Measurements from ENCODE around the gene HLA-DRB1. TPM values are rescaled to one million over a fixed set of nuclear protein-coding genes. Genes with fewer than 3 reads are reported as not detected.

The HLA-DRB1 gene
- total RNA-seq, 1 donor from 2014 or later: 4.7 TPM

DNA sequence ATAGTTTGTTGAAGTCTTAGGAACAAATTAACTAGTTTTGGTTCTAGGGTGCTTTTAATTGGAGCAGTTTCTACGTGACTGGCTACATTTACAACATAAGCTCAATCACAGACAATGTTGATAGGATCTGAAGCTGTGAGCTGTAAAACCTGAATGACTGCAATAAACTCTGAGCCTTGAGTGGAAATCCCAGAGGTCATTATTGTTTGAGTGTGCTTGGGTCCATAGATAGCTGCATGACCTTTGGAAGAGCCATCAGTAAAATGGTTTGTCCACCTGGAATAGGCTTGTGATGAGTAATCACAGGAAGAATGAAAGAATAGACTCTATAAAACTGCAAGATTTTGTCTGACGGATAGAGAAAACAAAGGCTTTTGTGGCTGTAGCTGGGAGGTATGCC, 26.7 kb downstream of the HLA-DRB1 start:
- no peaks in the 10 kb centered on the region for H4K20me1 ChIP-seq (ENCODE audit: low read depth)
- no peaks in the 10 kb centered on the region for H3K27me3 ChIP-seq
- H2AFZ ChIP-seq (replicated peaks): no peak overlapping the region
- Mint-ChIP-seq H3K27me3 (ENCODE audit: insufficient read depth, low read depth) (peaks cover 9% of the 10 kb centered on the region), H3K27ac (no peak overlapping the region), H3K4me1 (no peaks in the 10 kb centered on the region), H3K4me3 (no peak overlapping the region), H3K9me3 (peaks cover 3% of the 10 kb centered on the region), H3K36me3 (no peaks in the 10 kb centered on the region)
- H3K9me3 ChIP-seq (ENCODE audit: low read depth): no peaks in the 10 kb centered on the region
- TF ChIP-seq EZH2 (IDR thresholded peaks at IDR 0.05) (no peak), EZH2phosphoT487 (IDR thresholded peaks at IDR 0.05) (no peak), CTCF (IDR thresholded peaks at IDR 0.05) (no peak)
- no peak overlapping the region for H3K4me2 ChIP-seq
- no peak overlapping the region for H3K27ac ChIP-seq
- no peak overlapping the region for H3K4me3 ChIP-seq
- DNase-seq (ENCODE audit: low spot score): no peak
- H3K36me3 ChIP-seq: no peaks in the 10 kb centered on the region
- no peaks in the 10 kb centered on the region for H3F3A ChIP-seq (ENCODE audit: low read depth)
- H3K79me2 ChIP-seq (ENCODE audit: low read depth): no peaks in the 10 kb centered on the region
- no peaks in the 10 kb centered on the region for H3K4me1 ChIP-seq
- H3K9ac ChIP-seq: no peak overlapping the region

DNA sequence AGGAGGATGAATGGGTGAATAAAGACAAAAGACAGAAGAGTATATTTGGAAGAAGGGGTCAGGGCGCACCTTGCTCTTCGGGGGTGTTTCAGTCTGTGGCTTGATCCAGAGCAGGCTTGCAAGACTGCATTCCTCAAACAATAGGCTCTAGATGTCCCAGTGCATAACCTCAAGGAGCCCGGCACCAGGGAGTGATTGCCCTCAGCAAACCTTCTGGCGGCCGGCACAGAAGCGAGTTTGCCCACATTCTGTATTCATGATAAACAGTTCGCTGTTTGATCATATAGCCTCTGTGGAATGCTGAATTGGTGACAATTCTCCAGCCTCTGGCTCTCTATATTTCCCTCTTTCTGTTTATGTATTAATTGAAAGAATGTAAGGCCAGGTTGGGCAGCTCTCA, 29.9 kb downstream of the HLA-DRB1 start:
- Histone ChIP-seq H3K79me2 (ENCODE audit: low read depth) (no peaks in the 10 kb centered on the region), H4K20me1 (ENCODE audit: low read depth) (no peaks in the 10 kb centered on the region), H3F3A (ENCODE audit: low read depth) (no peaks in the 10 kb centered on the region), H3K27me3 (no peaks in the 10 kb centered on the region), H3K4me1 (no peaks in the 10 kb centered on the region), H3K9me3 (ENCODE audit: low read depth) (no peaks in the 10 kb centered on the region), H3K4me3 (no peak overlapping the region), H3K9ac (no peak overlapping the region), H3K27ac (no peak overlapping the region), H2AFZ (replicated peaks) (no peak overlapping the region), H3K36me3 (no peaks in the 10 kb centered on the region), H3K4me2 (no peak overlapping the region)
- Mint-ChIP-seq H3K36me3 (no peaks in the 10 kb centered on the region), H3K9me3 (no peaks in the 10 kb centered on the region), H3K27me3 (ENCODE audit: insufficient read depth, low read depth) (peaks cover 11% of the 10 kb centered on the region), H3K27ac (no peak overlapping the region), H3K4me1 (no peaks in the 10 kb centered on the region), H3K4me3 (no peak overlapping the region)
- DNase-seq (ENCODE audit: low spot score): no peak
- TF ChIP-seq EZH2 (IDR thresholded peaks at IDR 0.05) (no peak), EZH2phosphoT487 (IDR thresholded peaks at IDR 0.05) (no peak), CTCF (IDR thresholded peaks at IDR 0.05) (no peak)

GRCh38 chr6:32558426-32559057, 31.1 kb downstream of the HLA-DRB1 start:
- Mint-ChIP-seq H3K36me3 (no peaks in the 10 kb centered on the region), H3K9me3 (no peaks in the 10 kb centered on the region), H3K4me3 (no peak overlapping the region), H3K27me3 (ENCODE audit: insufficient read depth, low read depth) (peaks cover 11% of the 10 kb centered on the region), H3K4me1 (peaks cover 3% of the 10 kb centered on the region), H3K27ac (no peak overlapping the region)
- no peak for DNase-seq (ENCODE audit: low spot score)
- no peak overlapping the region for H3K9ac ChIP-seq
- no peak overlapping the region for H2AFZ ChIP-seq (replicated peaks)
- no peak overlapping the region for H3K27ac ChIP-seq
- H3K4me2 ChIP-seq: no peak overlapping the region
- no peaks in the 10 kb centered on the region for H3K9me3 ChIP-seq (ENCODE audit: low read depth)
- no peak overlapping the region for H3K4me3 ChIP-seq
- no peaks in the 10 kb centered on the region for H3K79me2 ChIP-seq (ENCODE audit: low read depth)
- no peaks in the 10 kb centered on the region for H3F3A ChIP-seq (ENCODE audit: low read depth)
- no peaks in the 10 kb centered on the region for H3K4me1 ChIP-seq
- H3K36me3 ChIP-seq: no peaks in the 10 kb centered on the region
- no peaks in the 10 kb centered on the region for H4K20me1 ChIP-seq (ENCODE audit: low read depth)
- TF ChIP-seq EZH2 (IDR thresholded peaks at IDR 0.05) (no peak), EZH2phosphoT487 (IDR thresholded peaks at IDR 0.05) (no peak), CTCF (IDR thresholded peaks at IDR 0.05) (no peak)
- H3K27me3 ChIP-seq: no peaks in the 10 kb centered on the region

Data from neural progenitor cell (in vitro differentiated cells).